Caco-2 (cell line): Measurements from ENCODE around the gene YWHAB. TPM values are rescaled to one million over a fixed set of nuclear protein-coding genes. Genes with fewer than 3 reads are reported as not detected.
A peak's percentile ranks its signal among the peaks of the same experiment; 100 is the strongest.

ENCODE experiments used
- BruUV-seq: library from RNA; stranded (reverse); fragments of 400-500 nt; replicated peaks from 2 replicates; lab custom pipeline; 2021; lab: Mats Ljungman, UMichigan
- CTCF ChIA-PET: fragments of 300-600 bp; sonication (Branson Sonifier 250); formaldehyde crosslinking; loops from one replicate; lab custom pipeline; 2022; ENCODE audit warnings: antibody characterized with exemption; lab: Charles Lee
- POLR2A ChIA-PET: fragments of 300-600 bp; sonication (Branson Sonifier 250); formaldehyde crosslinking; loops from one replicate; lab custom pipeline; 2022; ENCODE audit warnings: antibody characterized with exemption; lab: Charles Lee
- DNase-seq, 2 experiments: peaks; one replicate each; pipeline versions ENCODE4 v3.0.0 to v3.0.0-alpha.2; 2020 to 2022
- H3K27me3 ChIP-seq: replicated peaks from 2 replicates; pipeline ENCODE4 v1.6.0; 2011; ENCODE audit warnings: low read length; ENCODE audit not compliant: control insufficient read depth, insufficient read depth
- H3K36me3 ChIP-seq: 2 replicates; pipeline ENCODE4 v1.5.1; 2011; ENCODE audit warnings: low read length; ENCODE audit not compliant: control insufficient read depth, insufficient read depth
- H3K4me1 ChIP-seq: fragments of 250-450 bp; sonication (Bioruptor Pico); 2 replicates; pipeline ENCODE4 v1.5.1; 2020; ENCODE audit warnings: mild to moderate bottlenecking
- H3K4me3 ChIP-seq: 2 replicates; pipeline ENCODE4 v1.5.1; 2011; ENCODE audit warnings: low read depth, mild to moderate bottlenecking, control low read depth, low read length
- H3K9me3 ChIP-seq: fragments of 250-450 bp; sonication (Bioruptor Pico); 2 replicates; pipeline ENCODE4 v1.5.1; 2020; ENCODE audit warnings: mild to moderate bottlenecking, moderate library complexity
- H3K27ac Mint-ChIP-seq: one replicate; pipeline ENCODE4 v1.8.0; 2022; ENCODE audit warnings: mixed read lengths; ENCODE audit not compliant: unreplicated experiment
- H3K27me3 Mint-ChIP-seq: one replicate; pipeline ENCODE4 v1.8.0; 2022; ENCODE audit warnings: mixed read lengths; ENCODE audit not compliant: insufficient read depth, unreplicated experiment
- H3K36me3 Mint-ChIP-seq: one replicate; pipeline ENCODE4 v1.8.0; 2022; ENCODE audit warnings: mild to moderate bottlenecking, mixed read lengths; ENCODE audit not compliant: insufficient read depth, unreplicated experiment
- H3K4me1 Mint-ChIP-seq: one replicate; pipeline ENCODE4 v1.8.0; 2022; ENCODE audit warnings: low read depth, mixed read lengths; ENCODE audit not compliant: unreplicated experiment
- H3K4me3 Mint-ChIP-seq: one replicate; pipeline ENCODE4 v1.8.0; 2022; ENCODE audit warnings: mild to moderate bottlenecking, moderate library complexity, mixed read lengths; ENCODE audit not compliant: unreplicated experiment
- H3K9me3 Mint-ChIP-seq: one replicate; pipeline ENCODE4 v1.8.0; 2022; ENCODE audit warnings: mixed read lengths; ENCODE audit not compliant: unreplicated experiment
- intact Hi-C: fragments of 100-400 bp; cut with micrococcal nuclease; formaldehyde crosslinking; loops from one replicate; pipeline ENCODE4 v1.10.0; 2022; ENCODE audit not compliant: unreplicated experiment
- total RNA-seq: library from RNA; stranded (reverse); gene quantifications from 2 replicates; pipeline ENCODE4 v1.2.3, GENCODE V29; 2022
- TF ChIP-seq, protein P1 (sequence below), 2 experiments: fragments of 200-600 bp in 1 of 2; IDR thresholded peaks; 1 replicate in 1 of 2; 2 replicates in 1 of 2; pipeline versions ENCODE4 v1.5.1 to v1.8.0; 2011 to 2022; ENCODE audit warnings: antibody characterized with exemption in 1 of 2, control low read depth in 1 of 2, inconsistent platforms in 1 of 2, low read depth in 1 of 2, low read length in 1 of 2, mild to moderate bottlenecking in 1 of 2, moderate library complexity in 1 of 2; ENCODE audit not compliant: insufficient read depth in 1 of 2, severe bottlenecking in 1 of 2, unreplicated experiment in 1 of 2

YWHAB gene
- total RNA-seq, 1 experiment from 2014 or later: 522 TPM

DNA sequence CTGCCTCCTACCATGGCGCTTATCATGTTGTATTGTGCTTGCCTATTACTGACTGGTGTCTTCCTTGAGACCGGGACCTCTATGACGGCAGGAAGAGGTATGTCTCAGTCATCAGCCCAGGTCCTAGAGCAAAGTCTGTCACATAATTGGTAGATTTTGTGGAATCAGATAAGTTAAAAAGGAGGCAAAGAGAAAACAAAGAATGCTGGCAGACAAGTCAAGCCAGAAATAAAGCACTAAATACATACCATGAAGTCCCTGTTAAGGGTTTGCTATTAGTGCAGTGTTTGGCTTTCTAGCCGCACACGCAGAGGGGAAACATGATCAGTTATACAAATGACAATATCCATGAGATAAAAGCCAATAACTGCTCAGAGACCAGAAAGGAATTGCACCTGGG lies 68.7 kb downstream of the YWHAB start:
- Histone ChIP-seq H3K4me3 (no peak overlapping the region), H3K9me3 (no peaks in the 10 kb centered on the region), H3K4me1 (peaks cover 53% of the 10 kb centered on the region), H3K27me3 (no peaks in the 10 kb centered on the region), H3K36me3 (peaks cover 25% of the 10 kb centered on the region)
- Mint-ChIP-seq H3K9me3 (no peaks in the 10 kb centered on the region), H3K4me1 (peaks cover 49% of the 10 kb centered on the region), H3K27me3 (no peaks in the 10 kb centered on the region), H3K36me3 (peaks cover 97% of the 10 kb centered on the region), H3K4me3 (peak overlapping the region; percentile 12), H3K27ac (peak overlapping the region; percentile 54)
- intact Hi-C loops: no loop called here
- TF ChIP-seq, protein P1, sequence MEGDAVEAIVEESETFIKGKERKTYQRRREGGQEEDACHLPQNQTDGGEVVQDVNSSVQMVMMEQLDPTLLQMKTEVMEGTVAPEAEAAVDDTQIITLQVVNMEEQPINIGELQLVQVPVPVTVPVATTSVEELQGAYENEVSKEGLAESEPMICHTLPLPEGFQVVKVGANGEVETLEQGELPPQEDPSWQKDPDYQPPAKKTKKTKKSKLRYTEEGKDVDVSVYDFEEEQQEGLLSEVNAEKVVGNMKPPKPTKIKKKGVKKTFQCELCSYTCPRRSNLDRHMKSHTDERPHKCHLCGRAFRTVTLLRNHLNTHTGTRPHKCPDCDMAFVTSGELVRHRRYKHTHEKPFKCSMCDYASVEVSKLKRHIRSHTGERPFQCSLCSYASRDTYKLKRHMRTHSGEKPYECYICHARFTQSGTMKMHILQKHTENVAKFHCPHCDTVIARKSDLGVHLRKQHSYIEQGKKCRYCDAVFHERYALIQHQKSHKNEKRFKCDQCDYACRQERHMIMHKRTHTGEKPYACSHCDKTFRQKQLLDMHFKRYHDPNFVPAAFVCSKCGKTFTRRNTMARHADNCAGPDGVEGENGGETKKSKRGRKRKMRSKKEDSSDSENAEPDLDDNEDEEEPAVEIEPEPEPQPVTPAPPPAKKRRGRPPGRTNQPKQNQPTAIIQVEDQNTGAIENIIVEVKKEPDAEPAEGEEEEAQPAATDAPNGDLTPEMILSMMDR (IDR thresholded peaks at IDR 0.05; ENCODE audit: insufficient read depth in 1 of 2, low read depth in 1 of 2, low read length in 1 of 2, severe bottlenecking in 1 of 2, unreplicated experiment in 1 of 2): no peak
- CTCF ChIA-PET: interaction anchor here (1.0 kb wide), 2 partner anchors 12 to 13 kb away, joined by 3 read pairs; no protein-coding TSS in a partner anchor
- peak in 1 of 2 experiments; percentile 58 for DNase-seq
- POLR2A ChIA-PET: interaction anchor here (1.1 kb wide), 1 partner anchor 11 kb away, joined by 4 read pairs; no protein-coding TSS in a partner anchor
- no TSS peak for BruUV-seq

DNA sequence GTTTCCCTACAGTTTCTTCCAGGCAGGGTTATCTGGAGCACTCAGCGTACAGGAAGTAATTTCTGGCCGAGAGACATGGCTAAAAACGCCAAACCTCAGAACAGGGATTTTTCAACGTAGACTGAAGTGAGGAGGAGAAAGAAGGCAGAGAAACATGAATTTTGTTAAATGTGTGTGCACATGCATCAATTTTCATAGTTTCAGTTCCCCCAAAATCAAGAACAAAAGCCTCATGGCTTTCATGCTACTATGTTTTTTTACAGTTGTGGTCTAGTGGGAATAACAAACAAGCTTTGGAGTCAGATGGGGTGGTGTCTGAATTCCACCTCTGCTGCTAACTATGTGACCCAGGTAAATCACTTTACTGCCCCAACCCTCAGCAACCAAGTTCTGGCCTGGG lies 69.8 kb downstream of the YWHAB start:
- peaks cover 96% of the 10 kb centered on the region for H3K36me3 Mint-ChIP-seq
- intact Hi-C loops: loop anchor here (5.0 kb wide), 1 partner anchor 743 kb away; the partner anchor contains the start of gene OSER1
- H3K4me1 Mint-ChIP-seq: peaks cover 52% of the 10 kb centered on the region
- CTCF ChIA-PET: interaction anchor here (1.0 kb wide), 1 partner anchor 12 kb away, joined by 3 read pairs; no protein-coding TSS in a partner anchor
- no peak overlapping the region for H3K27ac Mint-ChIP-seq
- H3K4me3 Mint-ChIP-seq: no peak overlapping the region
- H3K4me1 ChIP-seq: peaks cover 53% of the 10 kb centered on the region
- no peaks in the 10 kb centered on the region for H3K9me3 Mint-ChIP-seq
- H3K9me3 ChIP-seq: no peaks in the 10 kb centered on the region
- no peak overlapping the region for H3K4me3 ChIP-seq
- H3K36me3 ChIP-seq: peaks cover 25% of the 10 kb centered on the region
- POLR2A ChIA-PET: no interaction called here
- no peak for DNase-seq
- H3K27me3 Mint-ChIP-seq: no peaks in the 10 kb centered on the region
- BruUV-seq: no TSS peak
- TF ChIP-seq, protein P1 (IDR thresholded peaks at IDR 0.05; ENCODE audit: insufficient read depth in 1 of 2, low read depth in 1 of 2, low read length in 1 of 2, severe bottlenecking in 1 of 2, unreplicated experiment in 1 of 2): no peak
- no peaks in the 10 kb centered on the region for H3K27me3 ChIP-seq

DNA sequence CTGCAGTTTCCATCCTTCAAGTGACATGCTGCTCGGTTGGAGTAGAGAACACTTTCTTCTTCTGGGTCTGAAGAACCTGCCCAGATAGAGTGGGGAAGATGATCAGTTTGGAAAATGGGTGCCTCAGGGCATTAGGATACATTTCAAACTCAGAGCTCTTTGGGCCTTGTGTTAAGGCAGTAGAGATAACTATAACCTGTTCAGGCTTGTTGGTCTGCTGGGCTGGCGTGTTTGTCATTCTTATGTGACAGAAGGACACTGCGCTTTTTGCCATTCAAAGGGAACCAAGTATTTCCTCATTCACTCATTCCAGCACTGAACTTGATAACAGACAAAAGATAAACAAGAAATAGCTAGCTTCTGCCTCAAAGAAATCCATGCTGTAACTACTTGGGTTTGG lies 70.9 kb downstream of the YWHAB start:
- Histone ChIP-seq H3K4me1 (peaks cover 63% of the 10 kb centered on the region), H3K36me3 (peaks cover 22% of the 10 kb centered on the region), H3K27me3 (no peaks in the 10 kb centered on the region), H3K4me3 (no peak overlapping the region), H3K9me3 (no peaks in the 10 kb centered on the region)
- intact Hi-C loops: loop anchor here (1.0 to 5.0 kb wide), 3 partner anchors 14 to 744 kb away; partner anchors contain the start of gene OSER1
- Mint-ChIP-seq H3K27ac (peak overlapping the region; percentile 82), H3K4me3 (peak overlapping the region; percentile 86), H3K27me3 (no peaks in the 10 kb centered on the region), H3K36me3 (peaks cover 85% of the 10 kb centered on the region), H3K4me1 (peaks cover 63% of the 10 kb centered on the region), H3K9me3 (no peaks in the 10 kb centered on the region)
- DNase-seq: peak; percentile 89 to 92
- TF ChIP-seq, protein P1 (IDR thresholded peaks at IDR 0.05; ENCODE audit: insufficient read depth in 1 of 2, low read depth in 1 of 2, low read length in 1 of 2, severe bottlenecking in 1 of 2, unreplicated experiment in 1 of 2): no peak
- BruUV-seq: no TSS peak
- ChIA-PET POLR2A (interaction anchor here (0.8 to 1.2 kb wide), 6 partner anchors 8 to 71 kb away, joined by 3 to 7 read pairs (median 4); partner anchors contain the start of genes STK4 and YWHAB), CTCF (interaction anchor here (0.6 to 1.5 kb wide), 8 partner anchors 10 to 405 kb away, joined by 3 to 9 read pairs (median 3); no protein-coding TSS in a partner anchor)

Other genes with a start within 250 kb of the YWHAB start
- 21.1 and 23.5 TPM in 2 replicates for gene ADA, start 234.0 kb upstream of the YWHAB start, total RNA-seq
- not detected in 2 replicates for gene CCN5, start 170.3 kb upstream of the YWHAB start, total RNA-seq
- gene KCNK15, start 139.8 kb upstream of the YWHAB start, total RNA-seq: 2.9 and 3.4 TPM in 2 replicates
- 7.8 and 9.0 TPM in 2 replicates for gene RIMS4, start 75.2 kb upstream of the YWHAB start, total RNA-seq
- 242 and 255 TPM in 2 replicates for gene PABPC1L, start 24.4 kb downstream of the YWHAB start, total RNA-seq
- gene TOMM34, start 74.7 kb downstream of the YWHAB start, total RNA-seq: 131 and 139 TPM in 2 replicates
- 68.3 and 74.7 TPM in 2 replicates for gene STK4, start 80.8 kb downstream of the YWHAB start, total RNA-seq
- gene KCNS1, start 215.4 kb downstream of the YWHAB start, total RNA-seq: 0.09 TPM in 1 of 2 replicates, not detected in the other
- not detected in 2 replicates for gene WFDC5, start 229.5 kb downstream of the YWHAB start, total RNA-seq
- not detected in 2 replicates for gene WFDC12, start 238.8 kb downstream of the YWHAB start, total RNA-seq